GM21717 (cell line): ENCODE results near the gene PARVB.
"Not testable (repeated sequence)": the region's sequence is repeated elsewhere in the genome, so short reads cannot be mapped to it uniquely, and the experiment has no call there.

Experiments used
- ATAC-seq: cut with Tn5 transposase; IDR thresholded peaks from one replicate; pipeline ENCODE4 v1.9.1; 2021; ENCODE audit warnings: mild to moderate bottlenecking, moderate library complexity; ENCODE audit not compliant: unreplicated experiment

Gene PARVB

DNA sequence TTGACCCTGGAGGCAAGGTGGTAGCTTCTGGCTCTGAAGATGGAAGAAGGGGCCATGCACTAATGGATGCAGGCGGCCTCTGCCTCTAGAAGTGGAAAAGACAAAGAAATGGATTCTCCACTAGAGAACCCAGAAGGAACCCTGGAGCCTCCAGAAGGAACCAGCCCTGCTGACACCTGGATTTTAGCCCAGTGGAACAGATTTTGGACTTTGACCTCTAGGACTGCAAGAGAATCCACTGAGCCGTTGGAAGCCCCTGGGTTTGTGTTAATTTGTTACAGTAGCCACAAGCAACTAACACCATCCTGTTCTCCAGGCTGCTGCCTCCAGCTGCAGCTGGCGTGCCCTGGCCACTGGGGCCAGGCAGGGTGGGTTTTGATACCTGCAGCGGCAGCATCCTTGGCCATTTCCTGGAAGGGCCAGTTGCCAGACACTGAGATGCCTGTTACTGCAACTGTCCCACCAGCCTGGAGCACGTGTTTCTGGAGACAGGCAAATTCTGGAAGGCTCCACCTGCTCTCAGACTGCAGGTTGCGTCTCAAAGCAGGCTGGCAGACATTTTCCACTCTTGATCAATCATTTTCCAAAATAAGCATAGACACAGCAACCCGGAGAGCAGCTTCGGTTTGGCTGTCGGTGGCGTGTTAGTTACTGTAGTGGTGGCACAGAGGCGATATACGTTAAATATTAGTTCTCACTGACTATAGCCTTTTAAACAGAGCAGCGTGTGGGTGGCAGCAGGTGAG, 79.8 kb downstream of the PARVB start:
- no peak for ATAC-seq

- no peak for ATAC-seq
Observed at GRCh38 chr22:44107340-44107739, 83.2 kb downstream of the PARVB start.

DNA sequence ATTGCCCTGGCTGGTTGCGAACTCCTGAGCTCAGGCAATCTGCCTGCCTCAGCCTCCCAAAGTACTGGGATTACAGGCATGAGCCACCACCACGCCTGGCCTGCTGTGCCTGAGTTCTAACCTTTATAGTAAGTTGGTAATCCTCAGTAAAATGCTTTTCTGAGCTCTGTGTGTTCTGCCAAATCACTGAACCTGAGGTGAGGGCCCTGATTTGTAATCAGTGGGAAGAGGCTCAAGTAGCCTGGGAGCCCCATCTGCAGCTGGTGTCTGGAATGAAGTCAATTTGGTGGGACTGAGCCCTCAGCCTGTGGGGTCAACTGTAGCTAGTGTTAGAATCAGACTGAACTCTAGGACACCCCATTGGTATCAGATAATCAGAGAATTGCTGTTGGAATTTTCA, 84.0 kb downstream of the PARVB start:
- no peak for ATAC-seq

- ATAC-seq: no peak
Observed at GRCh38 chr22:44108806-44109385, 84.8 kb downstream of the PARVB start.

- ATAC-seq: no peak
Observed at GRCh38 chr22:44109416-44109815, 85.3 kb downstream of the PARVB start.

GRCh38 chr22:44110656-44111055, 86.6 kb downstream of the PARVB start:
- not testable (repeated sequence) for ATAC-seq

DNA sequence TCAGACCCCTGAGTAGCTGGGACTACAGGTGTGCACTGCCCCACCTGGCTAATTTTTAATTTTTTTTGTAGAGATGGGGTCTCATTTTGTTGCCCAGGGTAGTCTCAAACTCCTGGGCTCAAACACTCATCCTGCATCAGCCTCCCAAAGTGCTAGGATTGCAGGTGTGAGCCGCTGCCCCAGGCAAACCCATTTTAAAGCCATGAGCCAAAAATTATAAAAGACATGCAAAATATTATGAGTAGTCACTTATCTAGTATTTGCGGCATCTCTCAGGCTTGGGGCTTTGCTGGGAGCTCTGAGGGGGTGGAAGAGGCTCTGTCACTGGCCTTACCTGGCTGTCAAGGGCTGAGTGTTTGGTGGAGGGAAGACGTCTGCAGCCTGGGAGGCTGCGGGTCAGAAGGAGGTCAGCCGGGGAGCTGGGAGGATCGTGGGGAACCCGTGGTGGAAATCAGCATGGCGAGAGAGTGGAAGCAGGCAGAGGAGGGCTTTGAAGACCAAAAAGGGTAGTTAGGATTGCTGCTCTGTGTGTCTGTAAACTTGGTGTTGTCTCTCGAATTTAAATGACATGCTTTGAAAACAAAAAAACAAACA, 87.6 kb downstream of the PARVB start:
- ATAC-seq: no peak

GRCh38 chr22:44112191-44112590, 88.1 kb downstream of the PARVB start:
- ATAC-seq: no peak

GRCh38 chr22:44116331-44116730, 92.2 kb downstream of the PARVB start:
- ATAC-seq: no peak

- ATAC-seq: no peak
Observed at GRCh38 chr22:44116755-44117684, 92.9 kb downstream of the PARVB start.

DNA sequence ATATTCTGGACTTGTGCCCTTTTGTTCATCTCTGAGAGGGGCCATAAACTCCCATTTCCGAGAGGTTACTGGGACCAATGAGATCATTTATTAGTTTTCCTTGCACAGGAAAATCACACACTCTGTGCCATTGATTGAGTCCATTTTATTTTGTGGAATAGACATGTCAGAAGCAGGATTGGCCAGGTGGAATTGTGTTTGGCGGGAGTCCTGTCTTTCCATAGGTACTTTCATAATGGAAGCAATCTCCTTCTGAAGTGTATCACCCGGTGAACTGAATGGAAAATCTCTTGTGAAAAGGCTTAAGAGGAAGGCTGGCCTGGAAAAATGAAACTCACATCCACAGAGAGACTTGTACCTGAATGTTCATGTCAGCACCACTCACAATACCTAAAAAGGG, 93.6 kb downstream of the PARVB start:
- ATAC-seq: no peak

GRCh38 chr22:44118645-44119315, 94.7 kb downstream of the PARVB start:
- ATAC-seq: no peak

GRCh38 chr22:44119669-44120313, 95.7 kb downstream of the PARVB start:
- ATAC-seq: no peak

DNA sequence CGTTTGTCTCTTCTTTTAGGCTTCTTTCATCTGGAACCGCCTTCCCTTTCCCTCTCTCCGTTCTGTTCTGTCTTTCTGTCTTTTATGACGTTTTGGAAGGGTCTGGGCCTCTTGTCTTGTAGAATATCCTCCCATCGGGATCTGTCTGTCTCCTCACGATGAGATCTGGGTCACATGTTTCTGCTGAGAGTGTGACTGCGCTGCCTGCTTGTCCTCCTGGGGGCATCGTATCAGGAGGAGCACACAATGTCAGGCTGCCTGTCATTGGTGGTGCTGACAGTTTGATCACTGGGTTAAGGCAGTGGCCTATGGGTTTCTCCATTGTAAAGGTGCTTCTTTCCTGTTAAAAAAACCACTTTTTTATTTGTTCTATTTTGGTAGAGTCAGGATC, 96.2 kb downstream of the PARVB start:
- no peak for ATAC-seq

DNA sequence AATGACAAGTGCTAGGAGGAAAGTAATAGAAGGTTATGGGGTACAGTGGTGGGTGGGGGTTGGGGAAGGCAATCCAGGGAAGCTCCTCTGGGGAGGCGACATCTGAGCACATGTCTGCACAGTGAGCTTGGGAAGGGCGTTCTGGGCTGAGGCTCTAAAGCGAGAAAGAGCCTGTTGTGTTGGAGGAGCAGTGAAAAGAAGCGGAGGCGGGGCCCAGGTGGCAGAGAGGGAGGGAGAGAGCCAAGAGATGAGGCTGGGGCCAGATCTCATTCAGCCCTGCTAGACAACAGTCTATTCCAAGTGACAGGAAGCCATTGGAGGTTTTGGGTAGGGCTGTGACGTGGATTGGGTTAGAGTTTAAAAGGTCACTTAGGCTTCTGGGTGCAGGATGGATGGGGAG, 101.3 kb downstream of the PARVB start:
- no peak for ATAC-seq

GRCh38 chr22:44126807-44127206, 102.7 kb downstream of the PARVB start:
- no peak for ATAC-seq

DNA sequence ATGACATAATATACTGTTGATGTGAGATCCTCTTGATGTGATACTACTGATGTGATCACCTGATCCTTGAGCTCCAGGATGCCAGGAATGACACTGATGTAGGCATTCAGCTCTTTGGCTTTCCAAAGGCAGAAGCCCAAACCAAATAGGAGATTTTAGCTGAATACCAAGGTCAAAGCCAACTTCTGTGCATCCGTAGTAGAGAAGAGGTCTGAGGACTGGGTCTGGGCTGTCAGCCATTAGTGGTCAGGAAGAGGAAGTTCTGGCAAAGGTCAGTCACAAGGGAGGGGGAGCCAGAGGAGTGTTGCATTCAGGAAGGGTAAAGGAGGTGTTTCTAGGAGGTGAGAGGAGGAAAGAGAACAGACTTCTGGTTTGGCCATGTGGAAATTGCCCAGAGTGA, 103.3 kb downstream of the PARVB start:
- ATAC-seq: no peak

- no peak for ATAC-seq
Observed at GRCh38 chr22:44128958-44129618, 105.0 kb downstream of the PARVB start.

DNA sequence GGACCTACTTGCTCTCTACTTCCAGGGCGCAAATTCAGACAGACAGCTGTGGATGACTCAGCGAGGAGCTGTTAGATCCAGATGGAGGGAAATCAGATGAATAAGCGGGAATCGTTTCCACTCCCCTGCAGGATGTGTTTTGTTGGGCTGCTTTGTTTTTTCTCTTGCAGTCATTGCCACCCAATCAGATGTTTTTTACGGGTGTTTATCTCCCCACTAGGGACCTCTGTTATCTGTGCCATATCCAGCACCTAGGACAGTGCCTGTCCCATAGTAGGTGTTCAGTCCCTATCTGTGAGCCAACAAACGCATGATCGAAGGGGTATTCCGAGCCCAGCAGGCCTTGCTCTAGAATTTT, 105.5 kb downstream of the PARVB start:
- no peak for ATAC-seq
